GM11168 (cell line): ENCODE data around the gene RPA3.

Experiments used
- in situ Hi-C: fragments of 300-500 bp; cut with MboI; formaldehyde crosslinking; loops from one replicate; pipeline ENCODE4 v1.12.0; 2022; ENCODE audit warnings: low sequenced_read_pairs; ENCODE audit not compliant: unreplicated experiment

RPA3 gene

DNA sequence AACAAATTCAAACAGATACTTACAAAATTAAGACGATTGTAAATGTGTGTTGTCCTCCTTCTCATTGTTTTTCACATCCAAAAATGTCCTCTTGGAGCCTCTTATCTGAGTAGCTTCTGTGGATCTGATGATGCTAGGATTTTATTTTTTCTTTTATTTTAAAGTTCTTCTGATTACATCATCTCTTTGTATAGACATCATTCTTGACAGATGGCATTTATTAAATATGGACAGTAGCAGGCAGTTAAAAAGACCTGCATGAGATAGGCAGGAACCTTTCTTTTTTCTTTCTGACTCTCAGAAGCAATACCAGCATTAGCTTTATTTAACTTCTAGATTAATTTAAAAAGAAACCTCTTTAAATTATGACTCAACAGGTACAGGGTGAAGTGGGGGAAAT is at the start of gene RPA3:
TSS of gene RPA3 (minus strand) at position 116 of the 400 bp plus-strand sequence. CDS start 78,189 bp downstream, outside the sequence.
- in situ Hi-C loops = no loop called here

DNA sequence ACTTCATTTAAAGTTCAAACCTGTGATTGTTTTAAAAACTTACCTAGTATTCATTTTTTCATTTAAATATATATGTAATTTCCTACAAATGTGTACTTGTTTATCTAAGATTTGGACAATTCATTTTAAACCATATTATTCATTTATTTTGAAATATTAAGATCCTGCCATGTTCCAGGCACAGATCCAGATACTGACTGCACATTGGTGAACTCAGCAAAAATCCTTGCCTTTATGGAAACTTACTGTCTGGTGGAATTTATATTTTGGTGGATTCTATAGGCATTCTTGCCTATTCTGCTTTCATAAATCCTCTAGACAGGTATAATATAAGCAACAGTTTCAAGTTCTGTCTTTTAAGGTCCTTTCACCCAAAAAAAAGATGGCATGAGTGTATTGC is 48.3 kb upstream of the RPA3 start:
- in situ Hi-C loops = loop anchor here (10.0 kb wide), 1 partner anchor 172 kb away; no protein-coding TSS in a partner anchor

DNA sequence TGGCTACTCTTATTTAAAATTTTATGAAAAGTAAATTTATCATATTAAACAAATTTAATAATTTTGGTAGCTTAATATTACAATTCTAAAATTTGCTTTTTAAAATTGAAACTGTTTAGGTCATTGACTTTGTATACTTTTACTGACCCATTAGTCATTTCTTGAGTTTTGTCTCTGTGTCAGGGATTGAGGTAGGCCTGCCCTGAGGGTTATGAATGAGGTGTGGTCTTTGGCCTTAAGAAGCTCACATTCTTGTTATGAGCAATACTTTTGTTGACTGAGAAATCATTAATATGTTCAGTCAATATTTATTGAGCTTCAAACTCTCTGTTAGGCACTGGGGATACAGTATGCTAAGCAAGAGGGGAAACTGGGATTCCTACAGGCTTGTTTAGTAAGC is 47.0 kb upstream of the RPA3 start:
- in situ Hi-C loops = loop anchor here (10.0 kb wide), 1 partner anchor 171 kb away; no protein-coding TSS in a partner anchor

DNA sequence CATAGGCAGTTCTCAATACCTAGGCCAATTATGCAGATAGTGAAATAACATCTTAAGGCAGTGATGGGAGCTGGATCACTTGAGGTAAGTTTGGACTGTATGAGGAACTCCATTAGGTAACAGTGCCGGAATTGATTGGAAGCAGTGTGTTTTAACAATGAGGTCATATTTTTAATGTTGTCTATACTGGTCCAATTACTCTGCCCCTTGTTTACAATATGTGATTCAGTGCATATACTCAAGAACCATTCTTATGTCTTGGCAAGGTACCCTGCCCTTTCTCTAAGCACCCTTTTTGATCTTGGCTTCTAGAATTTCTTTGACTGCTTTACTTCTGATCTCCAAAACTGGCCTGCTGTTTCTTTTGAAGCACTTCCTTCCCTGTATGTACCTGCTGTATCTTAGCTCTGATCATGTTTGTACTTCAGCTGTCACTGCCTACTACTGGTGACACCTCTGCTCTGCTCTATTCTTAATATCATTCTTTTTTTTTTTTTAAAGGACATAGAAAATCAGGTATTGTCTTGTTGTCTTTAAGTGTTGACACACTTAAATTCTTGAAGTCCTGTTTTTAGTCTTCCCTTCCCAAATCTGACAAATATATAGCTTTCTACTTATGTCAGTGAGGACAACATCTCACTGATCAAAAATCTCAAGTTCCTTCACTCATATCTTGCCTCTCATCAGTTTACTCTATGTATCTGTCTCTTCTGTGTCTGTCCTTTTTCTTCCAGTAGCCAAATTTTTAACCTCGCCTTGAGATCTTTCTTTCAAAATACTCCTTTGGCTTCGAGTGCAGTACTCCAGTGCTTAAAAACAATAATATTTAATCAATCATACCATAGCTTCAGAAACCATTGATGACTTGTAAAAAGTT is 46.4 kb upstream of the RPA3 start:
- in situ Hi-C loops = loop anchor here (5.0 to 10.0 kb wide), 2 partner anchors 170 to 448 kb away; no protein-coding TSS in a partner anchor

DNA sequence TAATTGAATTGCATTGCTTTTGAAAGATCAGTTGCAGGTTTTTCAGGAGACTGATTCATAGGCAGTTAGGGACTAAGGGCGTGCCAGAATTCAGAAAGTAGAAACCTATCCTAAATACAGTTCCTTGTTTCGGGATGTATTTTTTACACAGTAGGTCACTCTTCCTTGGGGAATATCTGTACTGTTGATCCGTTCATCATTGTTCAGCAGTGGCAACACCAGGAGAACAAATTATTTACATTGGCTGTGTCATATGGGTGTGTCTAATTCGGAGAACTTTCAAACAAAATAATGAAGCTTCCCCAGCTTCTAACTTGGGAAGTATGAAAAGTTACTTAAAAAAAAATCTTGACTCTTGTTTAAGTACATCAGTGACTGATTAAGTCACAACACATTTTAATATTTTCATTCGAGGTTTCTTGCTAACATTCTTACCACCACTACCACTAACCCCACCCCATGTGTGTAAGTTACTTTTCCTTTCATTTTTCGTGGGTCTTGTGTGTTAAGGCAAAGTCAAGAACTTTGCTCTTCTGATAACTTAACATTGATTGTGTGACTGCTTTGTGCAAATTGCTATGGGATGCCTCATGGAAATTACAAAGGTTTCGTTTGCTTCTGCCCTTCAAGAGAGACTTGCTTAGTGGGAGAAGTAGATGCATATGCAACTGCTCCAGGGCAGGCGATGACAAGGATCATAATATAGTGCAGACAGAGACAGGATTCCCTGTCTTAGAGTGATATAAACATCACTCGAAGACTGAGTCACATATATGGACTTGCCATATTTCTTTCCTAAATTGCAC is 43.8 kb upstream of the RPA3 start:
- in situ Hi-C loops = loop anchor here (5.0 to 10.0 kb wide), 2 partner anchors 167 to 450 kb away; no protein-coding TSS in a partner anchor

DNA sequence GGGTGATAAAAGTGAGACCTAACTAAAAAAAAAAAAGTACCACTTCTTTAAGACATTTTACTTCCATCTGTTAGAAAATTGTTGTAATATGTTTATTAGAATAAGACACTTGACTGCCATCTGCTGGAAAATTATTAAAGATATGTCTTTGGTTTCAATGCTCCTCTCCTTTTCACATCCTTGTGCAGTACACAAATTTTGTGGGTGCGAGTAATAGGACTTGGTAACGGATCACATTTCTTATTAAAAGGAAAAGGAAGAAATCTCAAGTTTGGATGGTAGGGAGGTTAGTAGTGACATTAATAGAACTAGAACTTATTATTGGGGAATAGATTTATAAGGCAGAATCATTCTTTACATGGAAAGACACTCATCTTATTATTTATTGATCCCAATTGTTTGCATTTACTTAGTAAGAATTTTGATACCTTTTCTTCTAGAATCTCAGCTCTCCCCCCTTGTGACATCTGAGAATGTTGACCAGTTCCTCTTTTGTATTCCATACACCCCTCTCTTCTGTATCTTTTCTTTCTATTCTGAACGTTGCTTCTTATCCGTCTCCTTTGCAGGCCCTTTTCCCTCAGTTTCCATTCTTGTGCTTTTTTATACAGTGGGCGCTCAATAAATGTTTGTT is 43.0 kb upstream of the RPA3 start:
- in situ Hi-C loops = loop anchor here (5.0 to 10.0 kb wide), 2 partner anchors 167 to 451 kb away; no protein-coding TSS in a partner anchor

DNA sequence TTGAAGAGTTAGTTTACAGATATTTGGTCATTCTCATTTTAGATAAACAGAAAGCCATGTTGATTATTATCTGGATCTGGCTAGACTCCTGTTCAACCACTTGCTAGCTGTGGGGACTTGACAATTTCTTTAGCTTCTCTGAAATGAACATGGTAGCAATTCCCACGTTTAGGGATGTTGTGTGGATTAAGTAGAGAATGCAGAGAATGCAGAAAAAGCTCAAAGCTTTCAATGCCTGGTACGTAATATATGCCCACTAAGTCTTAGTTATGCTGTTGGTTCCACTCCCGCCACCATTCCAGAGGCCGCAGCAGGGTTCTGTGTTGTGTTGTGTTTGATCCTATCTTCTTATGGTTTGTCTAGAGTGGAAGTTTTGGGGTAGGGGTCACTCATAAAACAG is 39.2 kb upstream of the RPA3 start:
- in situ Hi-C loops = no loop called here

DNA sequence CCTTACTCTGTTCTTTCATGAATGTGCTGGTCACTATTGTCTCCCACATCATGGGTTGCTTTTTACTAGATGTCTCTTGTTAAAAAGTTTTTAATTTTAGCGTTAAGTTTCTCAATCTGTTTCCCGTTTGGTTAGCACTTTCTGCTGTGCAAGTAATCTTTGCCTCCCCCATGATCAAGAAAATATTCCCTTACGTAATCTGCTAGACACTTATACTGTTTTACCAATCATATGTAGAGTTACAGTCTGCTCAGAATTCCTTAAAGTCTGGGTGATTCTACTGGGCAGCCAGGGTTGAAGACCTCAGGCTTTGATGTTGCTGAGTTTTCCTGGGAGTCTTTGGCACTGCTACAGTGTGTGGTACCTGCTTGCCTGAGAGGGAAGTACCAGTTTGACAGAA is 38.2 kb upstream of the RPA3 start:
- in situ Hi-C loops = no loop called here

DNA sequence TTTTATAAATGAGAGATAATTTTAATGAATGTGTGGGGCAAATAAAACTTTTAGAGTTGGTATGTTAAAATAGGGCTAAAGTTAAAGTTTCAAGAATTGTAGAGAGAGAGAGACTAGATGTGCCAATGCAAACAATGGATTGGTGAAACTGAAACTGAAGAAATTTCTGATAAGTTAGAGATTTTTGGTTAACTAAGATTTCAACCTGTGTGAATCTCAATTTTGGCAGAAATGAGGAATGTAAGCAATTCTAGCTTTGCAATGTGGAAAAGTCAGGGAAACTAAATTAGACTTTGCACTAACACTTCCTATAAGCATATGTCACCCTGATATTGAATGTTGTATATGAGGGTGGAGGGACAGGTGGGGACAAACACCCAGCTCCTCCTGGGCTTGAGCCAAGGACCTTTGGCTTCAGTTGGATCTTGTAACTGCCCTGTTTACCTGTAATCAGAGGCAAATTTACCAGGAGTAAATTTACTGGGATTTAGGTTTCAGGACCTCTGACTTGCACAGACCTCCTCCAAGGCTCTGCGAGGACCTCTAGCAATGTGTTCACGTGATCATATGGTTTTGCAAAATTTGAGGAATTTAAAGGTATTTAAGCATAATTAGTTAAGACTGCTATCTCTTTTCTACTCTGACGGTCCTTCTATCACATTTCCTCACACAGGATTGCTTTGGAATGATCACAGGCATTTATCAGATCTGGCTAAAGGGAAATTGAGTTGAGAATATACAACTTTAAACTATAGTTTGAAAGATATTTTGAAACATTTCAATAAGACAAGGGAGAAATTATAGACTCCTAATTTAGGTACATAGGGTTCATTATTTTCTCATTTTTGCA is 33.1 kb upstream of the RPA3 start:
- in situ Hi-C loops = no loop called here

DNA sequence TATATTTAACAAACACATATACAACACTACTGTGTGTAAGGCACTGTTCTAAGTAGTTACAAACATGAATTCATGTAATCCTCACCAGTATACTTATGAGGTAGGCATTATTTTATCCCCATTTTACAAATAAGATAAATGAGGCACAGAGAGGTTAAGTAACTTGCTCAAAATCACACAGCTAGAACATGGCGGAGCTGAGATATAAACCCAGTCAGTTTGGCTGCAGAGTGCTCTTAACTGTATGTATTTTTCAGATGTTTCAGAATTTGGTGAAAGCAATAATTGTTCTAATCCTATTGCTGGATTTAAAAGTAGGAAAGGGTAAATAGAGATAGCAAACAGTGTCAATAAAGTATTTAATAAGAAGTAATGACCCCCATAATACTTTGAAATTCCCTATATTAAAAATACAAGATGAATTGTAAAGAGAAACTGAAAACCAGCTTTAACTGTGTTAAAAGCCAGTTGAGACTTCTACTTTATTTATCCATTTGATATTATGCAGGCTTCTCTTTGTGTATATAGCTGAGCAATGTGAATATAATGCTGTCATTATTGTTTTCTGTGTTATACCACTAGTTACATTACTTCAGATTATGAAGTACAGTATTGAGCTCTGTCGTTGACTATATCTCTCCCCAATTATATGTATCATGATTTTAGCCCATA is 32.3 kb upstream of the RPA3 start:
- in situ Hi-C loops = no loop called here

DNA sequence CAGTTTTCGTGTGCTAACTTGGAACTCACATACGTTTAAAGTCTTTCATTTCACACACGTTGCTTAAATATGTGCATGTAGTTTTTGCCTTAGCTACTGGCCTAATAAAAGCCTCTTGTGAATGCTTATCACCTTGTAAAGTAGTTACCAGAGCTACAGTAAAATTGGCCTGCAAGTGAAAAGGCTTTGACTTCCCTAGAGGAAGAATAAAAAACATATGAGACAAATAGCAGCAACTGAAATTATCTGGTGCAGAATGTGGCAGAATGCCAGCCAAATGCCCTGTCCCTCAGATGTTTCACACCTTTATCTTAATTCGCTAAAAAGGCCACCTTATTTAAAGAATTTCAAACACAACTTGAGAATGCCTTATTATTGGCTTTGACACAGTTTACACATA is 28.1 kb upstream of the RPA3 start:
- in situ Hi-C loops = no loop called here

DNA sequence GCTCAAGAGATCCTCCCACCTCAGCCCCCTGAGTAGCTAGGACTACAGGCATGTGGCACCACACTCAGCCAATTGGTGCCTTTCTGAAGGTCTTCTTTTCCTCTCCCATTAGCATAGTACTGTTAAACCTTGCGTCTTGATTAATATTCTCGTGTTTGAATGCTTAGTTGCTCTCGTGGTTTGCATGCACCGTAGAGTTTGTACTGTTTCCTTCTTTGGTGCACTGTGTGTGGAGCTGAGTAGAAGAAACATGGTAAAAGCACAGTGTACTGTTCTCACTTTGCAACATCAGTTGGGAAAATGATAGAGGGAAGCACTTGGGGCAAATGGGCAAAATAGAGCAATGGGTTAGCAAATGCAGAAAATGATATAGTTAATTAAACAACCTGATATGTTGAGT is 27.6 kb upstream of the RPA3 start:
- in situ Hi-C loops = no loop called here

DNA sequence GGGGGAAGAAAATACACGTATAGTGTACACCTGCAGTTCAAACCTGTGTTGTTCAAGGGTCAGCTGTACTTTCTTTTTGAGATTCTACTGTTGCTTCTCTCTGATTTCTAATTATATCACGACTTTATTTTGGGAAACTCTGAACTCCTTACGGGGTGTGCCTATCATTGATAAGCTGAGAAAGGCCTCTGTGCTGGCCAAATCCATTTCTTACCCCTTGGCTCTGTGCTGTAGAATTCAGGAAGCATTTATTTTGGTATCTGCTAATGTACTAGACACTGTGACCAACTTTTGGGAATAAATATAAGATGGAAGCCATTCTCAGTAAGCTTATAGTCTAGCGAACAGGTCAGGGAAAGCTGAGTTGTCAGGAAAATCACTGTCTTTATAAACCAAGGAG is 26.9 kb upstream of the RPA3 start:
- in situ Hi-C loops = no loop called here

DNA sequence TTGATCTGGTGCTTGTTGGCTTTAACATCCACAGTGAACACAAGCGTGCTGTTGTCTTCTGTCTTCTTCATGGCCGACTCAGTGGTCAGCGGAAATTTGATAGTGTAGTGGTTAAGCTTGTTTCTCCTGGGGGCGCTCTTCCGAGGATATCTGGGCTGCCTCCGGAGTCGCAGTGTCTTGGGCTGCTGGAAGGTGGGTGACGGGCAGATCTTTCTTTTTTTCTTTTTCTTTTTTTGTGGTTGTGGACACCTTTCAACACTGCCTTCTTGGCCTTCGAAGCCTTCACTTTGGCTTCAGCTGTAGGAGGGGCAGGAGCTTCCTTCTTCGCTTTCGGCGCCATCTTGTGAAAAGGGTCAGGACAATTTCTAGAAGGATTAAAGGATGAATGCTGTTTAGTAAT is 23.8 kb upstream of the RPA3 start:
- in situ Hi-C loops = no loop called here

DNA sequence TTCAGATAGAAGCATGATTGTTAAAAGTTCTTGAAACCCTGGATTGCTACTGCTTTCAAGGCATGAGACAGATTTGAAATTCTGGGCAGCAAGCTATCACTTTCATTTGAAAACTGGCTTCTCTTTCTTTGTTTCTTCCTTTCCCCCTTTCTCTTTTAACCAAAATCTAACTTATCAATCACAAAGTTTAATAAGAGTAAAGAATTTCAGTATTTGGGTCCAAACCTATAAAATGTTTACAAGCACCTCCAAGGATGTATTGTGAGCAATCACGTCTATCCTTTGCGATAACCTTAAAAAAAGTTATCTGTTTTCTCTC is 21.6 kb upstream of the RPA3 start:
- in situ Hi-C loops = no loop called here

DNA sequence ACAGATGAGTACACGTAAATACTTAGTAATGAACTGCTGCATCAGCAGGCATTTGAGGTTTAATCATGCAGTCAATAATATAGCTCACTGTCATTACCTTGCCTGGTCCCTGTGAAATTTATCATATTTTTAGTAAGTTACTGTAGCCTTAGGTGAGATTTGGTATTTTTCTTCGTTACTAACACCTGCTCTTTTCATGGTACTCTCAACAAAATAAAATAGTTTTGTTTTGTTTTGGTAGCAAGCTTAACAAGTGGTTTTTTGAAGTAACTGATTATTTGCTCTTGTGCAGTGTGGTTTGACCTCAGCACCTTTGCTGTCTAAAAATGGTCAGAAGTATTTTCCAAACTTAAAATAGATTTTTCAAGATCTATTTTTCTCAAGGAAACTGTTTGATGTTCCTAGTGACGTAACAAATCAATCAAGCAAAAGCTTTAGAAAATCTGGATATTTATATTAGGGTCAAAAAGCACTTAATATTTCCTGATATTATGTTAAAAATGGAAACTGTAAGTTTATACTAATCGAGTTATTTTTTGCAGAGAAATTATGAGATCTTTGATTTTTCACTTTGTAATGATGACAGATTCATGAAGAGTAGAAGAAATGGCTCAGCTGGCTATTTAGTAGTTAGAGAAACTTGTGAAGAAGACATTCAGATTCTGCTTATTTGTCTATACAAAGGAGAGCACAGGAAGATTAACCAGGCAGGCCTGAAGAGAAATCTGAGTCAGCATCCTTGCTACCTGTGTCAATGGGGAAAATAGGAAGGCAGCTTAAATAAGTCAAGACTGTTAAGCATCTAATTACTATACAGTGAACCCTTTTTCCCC is 21.0 kb upstream of the RPA3 start:
- in situ Hi-C loops = no loop called here

DNA sequence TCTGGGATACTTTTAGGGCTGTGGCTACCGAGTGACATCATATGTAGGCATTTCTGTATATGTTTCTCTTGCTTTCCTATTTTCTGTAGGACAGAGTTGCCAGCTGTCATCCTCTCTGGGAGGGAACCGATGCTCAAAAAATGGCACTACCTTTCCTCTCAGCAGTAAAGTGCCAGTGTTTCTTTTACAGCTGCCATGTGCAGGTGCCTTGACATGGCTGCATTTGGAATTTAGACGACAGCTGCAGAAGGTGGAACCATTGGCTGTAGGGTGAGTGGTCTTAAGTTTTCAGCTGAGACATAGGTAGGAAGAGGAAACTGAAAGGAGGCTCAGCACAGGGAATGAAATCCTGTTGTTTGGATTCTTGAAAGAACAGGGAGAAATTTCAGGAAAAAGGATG is 20.2 kb upstream of the RPA3 start:
- in situ Hi-C loops = no loop called here

DNA sequence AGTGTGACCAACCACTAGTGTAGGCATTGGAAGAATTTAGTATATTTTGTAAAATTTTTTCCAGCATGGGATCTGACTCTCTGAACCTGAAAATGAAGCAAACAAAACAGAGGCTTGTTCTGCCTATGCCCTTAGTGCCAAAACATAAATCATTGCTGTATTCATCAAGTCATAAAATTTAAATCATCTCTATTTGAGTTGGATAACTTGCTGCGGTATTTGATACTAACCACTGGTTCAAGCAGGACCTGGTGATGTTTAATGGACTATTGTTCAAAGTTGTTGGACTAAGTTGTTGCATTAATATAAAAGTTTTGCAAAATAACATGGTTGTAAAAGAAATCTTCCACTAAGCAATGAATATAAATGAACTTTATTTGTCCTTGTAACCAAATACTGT is 19.8 kb upstream of the RPA3 start:
- in situ Hi-C loops = no loop called here
